Measurements from ENCODE around the gene STBD1. TPM values are rescaled to one million over a fixed set of nuclear protein-coding genes. Genes with fewer than 3 reads are reported as not detected.
"Not testable (repeated sequence)": the region's sequence is repeated elsewhere in the genome, so short reads cannot be mapped to it uniquely, and the experiment has no call there.

STBD1 gene
- total RNA-seq (2014; rRNA removed; shearing (Covaris generic)), result 3.5 and 4.7 TPM in 2 replicates
- polyA plus RNA-seq (2015; cell fraction: cytosol; rRNA removed), result 2.6 and 2.8 TPM in 2 replicates
- 0.82 and 1.7 TPM in 2 replicates for polyA plus RNA-seq (2015; cell fraction: nucleus; rRNA removed)

DNA sequence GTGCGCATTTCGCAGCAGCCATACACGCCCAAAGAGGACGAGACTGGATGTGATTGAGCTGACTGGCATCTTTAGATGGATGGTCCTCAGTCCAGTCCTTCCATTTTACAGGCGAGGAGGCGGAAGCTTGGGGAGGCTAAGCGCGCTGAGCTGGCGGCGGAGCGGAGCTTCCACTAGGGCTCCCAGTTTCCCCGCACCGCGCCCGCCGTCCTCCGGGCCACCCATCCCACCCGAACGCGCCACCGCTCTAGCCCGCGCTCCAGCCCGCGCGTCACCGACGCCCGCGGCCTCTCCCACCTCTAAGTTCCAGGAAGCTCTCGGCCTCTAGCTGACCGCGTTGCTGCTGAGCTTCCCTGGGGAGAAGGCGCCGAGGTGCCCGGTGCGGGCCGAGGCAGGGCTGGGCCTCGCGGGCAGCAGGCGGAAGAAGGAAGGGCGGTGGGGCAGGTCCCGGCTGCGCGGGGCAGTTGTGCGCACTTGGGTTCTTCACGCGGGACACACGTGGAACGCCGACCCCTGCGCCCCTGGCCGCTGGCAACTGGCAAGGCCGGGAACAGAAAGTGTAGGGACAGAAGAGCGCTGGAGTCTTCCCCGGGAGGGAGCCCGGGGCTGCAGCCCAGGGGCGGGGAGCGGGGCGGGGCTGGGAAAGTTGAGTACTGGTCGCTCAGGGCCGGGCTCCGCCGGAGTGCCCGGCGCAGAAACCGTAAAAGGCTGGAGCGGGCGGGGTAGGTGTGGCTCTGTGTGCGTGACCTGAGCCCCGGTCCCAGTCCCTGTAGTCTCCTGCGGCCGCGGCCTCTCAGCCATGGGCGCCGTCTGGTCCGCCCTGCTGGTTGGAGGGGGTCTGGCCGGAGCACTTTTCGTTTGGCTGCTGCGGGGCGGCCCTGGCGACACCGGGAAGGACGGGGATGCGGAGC is at the start of gene STBD1:
Gene STBD1 (plus strand): TSS at position 763 of the 911 bp plus-strand sequence. CDS start 37 bp downstream, at position 800.
- peak; percentile 60 for DNase-seq (ENCODE audit: low read depth)

- no peak for DNase-seq (ENCODE audit: low read depth)
Measured at GRCh38 chr4:76256968-76257367, 49.6 kb upstream of the STBD1 start.

- no peak for DNase-seq (ENCODE audit: low read depth)
Measured at GRCh38 chr4:76257824-76258223, 48.7 kb upstream of the STBD1 start.

DNA sequence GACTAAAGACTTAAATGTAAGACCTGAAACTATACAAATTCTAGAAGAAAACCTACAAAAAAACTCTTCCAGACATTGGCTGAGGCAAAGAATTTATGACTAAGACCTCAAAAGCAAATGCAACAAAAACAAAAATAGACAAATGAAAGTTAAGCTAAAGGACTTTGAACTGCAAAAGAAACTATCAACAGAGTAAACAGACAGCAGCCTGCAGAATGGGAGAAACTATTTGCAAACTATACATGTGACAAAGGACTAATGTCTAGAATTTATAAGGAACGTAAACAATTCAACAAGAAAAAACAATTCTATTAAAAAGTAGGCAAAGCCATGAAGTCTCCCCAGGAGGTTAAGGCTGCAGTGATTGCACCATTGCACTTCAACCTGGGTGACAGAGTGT is 46.0 kb upstream of the STBD1 start:
- DNase-seq (ENCODE audit: low read depth), result no peak

DNA sequence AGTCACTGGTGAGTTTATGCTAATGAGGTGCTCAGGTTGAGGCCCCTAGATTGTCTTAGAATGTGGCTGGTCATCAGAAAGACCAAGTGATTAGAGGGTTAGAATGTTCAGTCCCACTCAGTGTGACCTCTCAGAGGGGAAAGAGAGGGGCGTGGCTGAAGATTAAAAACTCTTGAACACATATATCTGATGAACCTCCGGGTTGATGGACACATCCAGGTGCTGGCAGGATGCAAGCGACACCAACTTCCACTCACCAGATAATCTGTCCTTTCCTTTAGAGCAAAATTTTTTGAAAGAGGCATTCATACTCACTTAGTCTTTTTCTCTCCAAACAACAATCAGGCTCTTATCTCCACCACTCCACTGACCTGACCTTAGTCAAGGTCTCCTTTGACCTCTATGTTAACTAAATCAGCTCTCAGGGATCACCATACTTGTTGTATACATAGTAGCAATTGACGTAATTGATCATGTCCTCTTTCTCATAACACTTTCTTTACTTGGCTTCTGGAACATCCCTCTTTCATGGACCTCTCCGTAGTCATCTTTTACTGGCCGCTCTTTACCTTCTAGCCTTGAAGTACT is 40.8 kb upstream of the STBD1 start:
- DNase-seq (ENCODE audit: low read depth), result no peak

GRCh38 chr4:76266627-76267026 is 39.9 kb upstream of the STBD1 start:
- no peak for DNase-seq (ENCODE audit: low read depth)

DNA sequence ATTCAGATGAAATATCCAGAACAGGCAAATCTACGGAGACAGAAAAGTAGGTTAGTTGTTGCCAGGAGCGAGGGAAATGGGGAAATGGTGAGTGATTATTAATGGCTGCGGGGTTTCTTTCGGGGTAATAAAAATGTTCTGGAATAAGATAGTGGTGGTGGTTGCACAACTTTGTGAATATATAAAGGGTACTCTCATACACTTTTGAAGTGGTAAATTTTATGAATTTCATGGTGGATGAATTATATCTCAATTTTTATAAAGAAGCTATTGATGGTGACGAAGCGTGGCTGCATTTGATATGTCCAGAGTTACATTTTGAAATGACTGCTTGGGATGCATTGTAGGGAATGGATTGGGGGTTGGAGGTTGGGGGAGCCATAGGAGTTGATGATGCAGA is 38.7 kb upstream of the STBD1 start:
- DNase-seq (ENCODE audit: low read depth), result no peak

DNA sequence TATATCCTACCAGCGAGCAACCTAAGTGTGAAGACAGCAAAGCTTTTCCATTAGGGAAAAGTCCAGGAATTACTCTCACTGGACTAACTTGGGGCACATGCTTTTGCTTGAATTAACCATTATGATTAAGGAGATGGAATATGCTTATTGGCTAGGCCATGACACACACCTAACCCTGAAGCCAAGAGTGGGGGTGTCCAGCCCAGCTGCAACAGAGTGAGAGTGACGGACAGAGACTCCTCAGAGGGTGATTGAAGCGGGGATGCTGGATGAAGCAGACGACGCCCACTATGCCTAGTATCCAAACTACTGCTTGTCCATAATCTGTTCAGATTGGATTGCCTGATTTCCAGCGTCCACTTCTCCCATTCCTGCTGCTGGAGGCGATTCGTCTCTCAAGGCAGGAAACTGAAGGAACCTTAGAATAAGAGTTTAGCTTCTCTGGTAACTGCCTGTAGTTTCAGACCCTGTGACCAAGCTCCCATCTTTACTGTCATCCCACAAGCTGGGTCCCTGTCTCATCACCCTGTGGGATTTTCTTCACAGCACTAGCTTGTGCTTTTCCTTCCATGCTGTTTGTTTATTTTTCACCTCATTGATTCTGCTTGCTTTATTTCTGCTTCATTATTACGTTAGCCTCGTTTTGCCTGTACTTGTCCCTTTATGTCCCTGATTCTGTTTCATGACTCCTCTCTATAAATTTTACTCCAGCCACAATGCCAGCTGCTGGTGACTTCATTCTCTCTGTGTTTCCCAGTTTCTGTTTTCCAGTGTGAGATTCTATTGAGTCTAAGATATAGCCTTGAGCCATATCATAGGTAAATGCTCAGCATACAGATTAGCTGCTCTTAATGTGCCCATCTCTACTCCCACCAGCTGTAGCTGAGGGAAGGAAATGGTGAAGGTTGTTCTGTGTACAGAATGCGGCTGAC is 36.0 kb upstream of the STBD1 start:
- DNase-seq (ENCODE audit: low read depth), result no peak

GRCh38 chr4:76271248-76271647 is 35.3 kb upstream of the STBD1 start:
- DNase-seq (ENCODE audit: low read depth), result no peak

- DNase-seq (ENCODE audit: low read depth), result no peak
Measured at GRCh38 chr4:76272073-76272472, 34.5 kb upstream of the STBD1 start.

DNA sequence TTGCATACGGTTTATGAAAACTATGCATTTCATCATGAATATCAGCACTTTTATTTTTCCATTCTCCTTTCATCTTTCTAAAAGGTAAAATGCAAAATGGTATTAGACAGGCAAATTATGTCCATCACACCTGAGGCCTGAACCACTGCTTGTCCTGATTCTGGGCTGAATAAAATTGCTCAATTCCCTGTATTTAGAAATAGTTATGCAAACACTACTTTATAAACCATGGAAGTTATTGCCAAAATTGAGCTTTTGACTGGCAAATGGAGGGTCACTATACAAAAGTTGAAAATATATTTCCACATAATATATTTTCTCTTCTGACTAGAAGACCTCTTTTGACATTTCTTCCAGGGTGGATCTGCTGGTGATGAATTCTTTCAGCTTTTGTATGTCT is 34.0 kb upstream of the STBD1 start:
- DNase-seq (ENCODE audit: low read depth), result no peak

DNA sequence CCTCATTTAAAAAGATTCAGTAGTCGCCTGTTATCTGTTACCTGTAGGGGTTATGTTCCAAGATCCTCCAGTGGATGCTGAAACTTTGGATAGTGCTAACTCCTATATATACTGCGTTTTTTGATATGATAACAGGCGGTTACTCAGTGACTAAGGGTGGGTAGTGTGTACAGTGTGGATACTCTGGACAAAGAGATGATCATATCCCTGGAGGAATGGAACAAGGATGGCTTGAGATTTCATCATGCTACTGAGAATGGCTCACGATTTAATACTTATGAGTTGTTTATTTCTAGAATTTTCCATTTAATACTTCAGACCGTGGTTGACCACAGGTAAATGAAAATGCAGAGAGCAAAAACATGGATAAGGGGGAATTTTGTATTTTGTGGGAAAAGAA is 33.5 kb upstream of the STBD1 start:
- DNase-seq (ENCODE audit: low read depth), result no peak

- DNase-seq (ENCODE audit: low read depth), result no peak
Measured at GRCh38 chr4:76275486-76276124, 30.9 kb upstream of the STBD1 start.

DNA sequence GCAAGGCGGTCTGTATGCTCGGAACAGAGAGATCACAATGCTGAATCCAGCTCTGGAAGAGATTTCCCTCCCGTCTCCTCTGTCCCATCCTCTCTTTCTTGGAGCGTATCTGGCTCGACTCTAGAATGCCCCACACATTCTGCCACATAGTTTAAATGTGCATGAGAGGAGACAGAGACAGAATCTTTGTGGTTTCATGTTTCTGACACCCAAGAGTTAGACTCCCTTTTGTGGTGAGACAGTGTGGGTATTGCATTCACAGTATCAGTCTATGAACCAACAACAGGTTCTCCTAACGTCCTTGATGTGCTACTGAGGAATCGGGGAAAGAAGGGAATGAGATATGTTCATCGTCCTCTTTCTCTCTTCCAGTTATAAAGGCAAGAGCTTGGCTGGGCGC is 29.7 kb upstream of the STBD1 start:
- no peak for DNase-seq (ENCODE audit: low read depth)

GRCh38 chr4:76277667-76278066 is 28.9 kb upstream of the STBD1 start:
- no peak for DNase-seq (ENCODE audit: low read depth)

- DNase-seq (ENCODE audit: low read depth), result no peak
Measured at GRCh38 chr4:76278583-76278982, 27.9 kb upstream of the STBD1 start.

DNA sequence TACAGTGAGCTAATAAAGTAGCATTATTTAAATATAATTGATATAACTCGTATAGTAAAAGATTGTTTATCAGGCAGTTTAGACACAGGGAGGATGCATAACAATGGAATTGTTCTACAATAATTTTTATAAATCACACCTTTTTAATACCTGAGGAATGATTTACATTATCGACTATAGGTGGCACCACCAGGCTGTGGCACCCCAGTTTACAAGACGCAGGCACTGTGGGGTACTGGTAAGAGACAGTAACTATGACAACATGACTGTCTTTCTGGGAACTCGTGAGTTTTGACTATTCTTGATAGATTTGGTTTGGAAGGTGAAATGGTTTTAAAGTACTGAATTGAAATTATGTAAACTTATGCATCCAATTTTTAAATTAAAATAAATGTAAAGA is 27.1 kb upstream of the STBD1 start:
- DNase-seq (ENCODE audit: low read depth), result no peak

DNA sequence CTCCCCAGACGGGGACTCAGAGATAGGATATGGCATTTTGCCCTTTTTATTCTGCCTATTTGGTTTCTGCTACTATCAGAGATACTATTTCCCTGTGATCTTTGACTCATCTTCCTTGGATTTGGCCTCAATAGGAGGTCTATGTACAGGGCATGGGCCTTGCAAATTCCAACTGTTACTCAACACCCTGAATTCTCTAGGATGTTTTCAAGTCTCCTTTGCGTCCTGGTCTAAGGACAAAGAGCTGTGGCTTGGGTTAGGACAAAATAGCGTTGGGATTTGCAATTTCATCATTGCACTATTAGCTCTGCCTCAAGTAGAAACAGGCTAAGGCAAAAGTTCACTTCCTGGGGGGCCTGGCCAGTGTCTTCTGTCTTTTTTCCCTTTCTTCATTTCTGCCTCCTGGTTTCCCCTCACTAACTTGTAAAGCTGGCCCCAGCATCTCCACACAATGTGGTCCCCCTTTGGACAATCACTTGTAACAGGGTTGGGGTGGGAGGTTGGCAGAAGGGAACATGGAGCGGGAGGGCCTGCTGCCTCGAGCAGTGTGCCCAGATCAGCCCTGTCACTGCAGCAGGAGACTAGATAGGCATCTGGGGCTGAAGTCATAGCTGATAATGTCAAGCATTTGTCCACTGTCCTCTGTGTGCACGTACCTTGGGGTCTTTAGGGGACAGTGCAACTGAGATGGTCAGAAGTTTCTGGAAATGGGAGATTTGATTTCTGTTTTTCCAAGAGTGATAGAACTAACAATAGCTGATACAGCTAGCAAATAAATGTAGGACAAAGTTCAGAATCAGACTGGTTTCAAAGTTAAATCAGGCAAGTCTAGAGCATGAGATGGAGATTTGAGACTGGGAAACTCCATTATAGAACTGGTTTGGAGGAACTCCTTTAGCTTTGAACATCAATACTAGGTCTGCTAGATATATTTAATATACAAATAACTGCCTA is 25.8 kb upstream of the STBD1 start:
- DNase-seq (ENCODE audit: low read depth), result no peak

DNA sequence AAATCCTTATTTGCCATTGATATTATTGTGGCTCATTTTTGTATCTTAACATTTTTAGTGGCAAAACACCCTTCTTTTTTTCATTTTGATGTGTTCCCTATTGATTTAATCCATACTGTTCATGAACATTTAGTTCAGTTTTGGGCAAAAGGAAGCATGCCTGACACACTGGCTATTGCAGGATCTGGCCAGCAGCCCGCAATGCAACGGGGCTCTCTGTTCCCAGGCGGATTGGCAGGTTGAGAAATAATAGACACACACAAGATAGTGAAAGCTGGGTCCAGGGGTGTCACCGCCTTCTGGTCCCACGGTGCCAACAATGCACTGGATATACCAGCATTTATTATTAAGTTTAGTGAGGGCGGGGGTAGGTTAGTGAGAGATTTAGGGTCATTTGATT is 24.9 kb upstream of the STBD1 start:
- not testable (repeated sequence) for DNase-seq (ENCODE audit: low read depth)

Measured in HT1080 (cell line).